ENCODE measurements around the gene LMX1B.
A peak's percentile ranks its signal among the peaks of the same experiment; 100 is the strongest.

The LMX1B gene

DNA sequence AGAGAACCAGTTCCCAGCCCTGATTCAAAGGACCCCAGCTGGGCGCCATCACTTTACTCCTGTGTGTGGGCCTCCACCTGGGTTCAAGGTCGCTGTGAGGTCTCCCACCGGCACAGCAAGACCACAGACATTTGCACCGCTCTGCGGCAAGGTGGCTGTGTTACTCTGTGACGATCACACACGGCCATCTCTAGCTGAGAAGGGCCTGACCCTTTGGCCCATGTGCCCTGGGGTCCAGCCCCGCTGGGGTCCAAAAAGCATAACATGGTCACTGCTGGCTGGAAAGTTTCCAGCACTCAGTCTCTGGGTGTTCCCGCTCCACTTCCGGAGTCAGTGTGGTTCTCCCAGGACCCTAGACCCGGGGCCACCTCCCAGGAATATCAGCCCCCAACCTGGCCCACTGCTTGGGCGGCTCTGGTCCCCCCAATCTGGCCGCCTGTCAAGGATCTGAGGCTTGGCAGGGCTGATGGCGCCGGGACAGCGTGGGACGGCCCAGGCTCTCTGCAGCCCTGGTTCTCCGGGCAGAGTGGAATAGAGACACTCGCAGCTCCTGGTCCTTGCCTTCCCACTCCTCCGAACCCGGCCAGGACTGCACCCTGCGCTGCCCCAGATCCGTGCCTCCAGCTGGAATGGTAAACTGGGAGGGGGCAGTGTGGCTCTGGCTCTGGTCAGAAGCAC is 3.9 kb upstream of the LMX1B start:
- Mint-ChIP-seq H3K4me3 (no peak overlapping the region), H3K27me3 (peaks cover 22% of the 10 kb centered on the region), H3K36me3 (no peaks in the 10 kb centered on the region), H3K27ac (no peak overlapping the region), H3K9me3 (no peaks in the 10 kb centered on the region), H3K4me1 (peaks cover 22% of the 10 kb centered on the region)
- DNase-seq (ENCODE audit: low spot score in 2 of 2), result no peak
- ATAC-seq (ENCODE audit: low read depth), result no peak

- peak overlapping the region; percentile 40 for H3K27ac Mint-ChIP-seq
- H3K27me3 Mint-ChIP-seq, result peaks cover 21% of the 10 kb centered on the region
- no peak for ATAC-seq (ENCODE audit: low read depth)
- peaks cover 22% of the 10 kb centered on the region for H3K4me1 Mint-ChIP-seq
- H3K9me3 Mint-ChIP-seq, result no peaks in the 10 kb centered on the region
- no peak for DNase-seq (ENCODE audit: low spot score in 2 of 2)
- peak overlapping the region; percentile 65 for H3K4me3 Mint-ChIP-seq
- no peaks in the 10 kb centered on the region for H3K36me3 Mint-ChIP-seq
Measured at GRCh38 chr9:126611193-126611591, 2.5 kb upstream of the LMX1B start.

DNA sequence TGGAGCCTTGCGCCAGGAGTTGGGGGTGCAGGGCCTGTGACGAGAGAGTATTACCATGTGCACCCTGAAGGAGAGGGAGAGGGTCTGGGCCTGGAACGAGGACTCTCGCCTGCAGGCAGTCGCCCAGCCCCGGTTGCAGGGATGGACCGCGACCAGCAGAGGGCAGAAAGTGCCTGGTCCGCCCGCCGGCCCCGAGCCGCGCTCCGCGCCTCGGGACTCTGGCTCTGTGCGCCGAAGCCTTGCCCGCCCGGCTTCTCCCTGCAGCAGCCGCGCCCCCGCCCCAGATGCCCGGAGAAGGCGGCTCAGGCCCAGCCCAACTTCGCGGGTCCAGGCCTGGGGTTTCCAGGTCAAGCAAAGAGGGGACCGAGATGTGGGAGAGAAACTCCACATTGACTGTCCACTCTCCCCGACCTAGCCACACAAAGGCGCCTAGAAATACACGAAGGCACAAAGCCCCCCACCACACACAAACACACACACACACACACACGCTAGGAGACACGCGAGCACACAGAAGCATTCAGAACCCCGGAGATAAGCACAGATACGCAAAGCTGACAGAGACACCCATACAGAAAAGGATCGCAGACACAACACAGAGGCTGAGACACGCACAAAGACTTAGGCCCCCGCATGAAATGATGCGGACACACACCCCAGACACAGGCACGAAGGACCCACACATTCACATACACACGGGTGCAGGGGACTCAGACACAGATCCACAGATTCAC is 2.0 kb upstream of the LMX1B start:
- DNase-seq (ENCODE audit: low spot score in 2 of 2) (peak; percentile 74 to 84), ATAC-seq (ENCODE audit: low read depth) (peak; percentile 66)
- Mint-ChIP-seq H3K4me3 (peak overlapping the region; percentile 77), H3K36me3 (no peaks in the 10 kb centered on the region), H3K27me3 (peaks cover 21% of the 10 kb centered on the region), H3K9me3 (no peaks in the 10 kb centered on the region), H3K4me1 (peaks cover 22% of the 10 kb centered on the region), H3K27ac (peak overlapping the region; percentile 65)

GRCh38 chr9:126612326-126612812 is 1.4 kb upstream of the LMX1B start:
- ATAC-seq (ENCODE audit: low read depth) (peak; percentile 16), DNase-seq (ENCODE audit: low spot score in 2 of 2) (no peak)
- Mint-ChIP-seq H3K36me3 (no peaks in the 10 kb centered on the region), H3K4me1 (peaks cover 22% of the 10 kb centered on the region), H3K4me3 (peak overlapping the region; percentile 77), H3K27me3 (peaks cover 23% of the 10 kb centered on the region), H3K9me3 (no peaks in the 10 kb centered on the region), H3K27ac (peak overlapping the region; percentile 65)

GRCh38 chr9:126612813-126613641 is 701 bp upstream of the LMX1B start:
- Mint-ChIP-seq H3K9me3 (no peaks in the 10 kb centered on the region), H3K36me3 (no peaks in the 10 kb centered on the region), H3K4me3 (peak overlapping the region; percentile 77), H3K27ac (no peak overlapping the region), H3K27me3 (peaks cover 22% of the 10 kb centered on the region), H3K4me1 (peaks cover 22% of the 10 kb centered on the region)
- no peak for ATAC-seq (ENCODE audit: low read depth)
- no peak for DNase-seq (ENCODE audit: low spot score in 2 of 2)

- peak overlapping the region; percentile 72 for H3K27ac Mint-ChIP-seq
- no peak overlapping the region for H3K4me3 Mint-ChIP-seq
- peaks cover 22% of the 10 kb centered on the region for H3K4me1 Mint-ChIP-seq
- H3K9me3 Mint-ChIP-seq, result no peaks in the 10 kb centered on the region
- no peaks in the 10 kb centered on the region for H3K36me3 Mint-ChIP-seq
- peaks cover 22% of the 10 kb centered on the region for H3K27me3 Mint-ChIP-seq
- ATAC-seq (ENCODE audit: low read depth) (no peak), DNase-seq (ENCODE audit: low spot score in 2 of 2) (no peak)
Measured at GRCh38 chr9:126614088-126614454, 343 bp downstream of the LMX1B start.

GRCh38 chr9:126614455-126615244 is 922 bp downstream of the LMX1B start:
- no peaks in the 10 kb centered on the region for H3K9me3 Mint-ChIP-seq
- H3K27ac Mint-ChIP-seq, result peak overlapping the region; percentile 72
- peak overlapping the region; percentile 73 for H3K4me3 Mint-ChIP-seq
- ATAC-seq (ENCODE audit: low read depth) (no peak), DNase-seq (ENCODE audit: low spot score in 2 of 2) (no peak)
- H3K36me3 Mint-ChIP-seq, result no peaks in the 10 kb centered on the region
- H3K27me3 Mint-ChIP-seq, result peaks cover 22% of the 10 kb centered on the region
- H3K4me1 Mint-ChIP-seq, result peaks cover 22% of the 10 kb centered on the region

GRCh38 chr9:126615245-126615790 is 1.6 kb downstream of the LMX1B start:
- ATAC-seq (ENCODE audit: low read depth), result no peak
- Mint-ChIP-seq H3K27ac (no peak overlapping the region), H3K4me1 (peaks cover 19% of the 10 kb centered on the region), H3K36me3 (no peaks in the 10 kb centered on the region), H3K4me3 (no peak overlapping the region), H3K9me3 (no peaks in the 10 kb centered on the region), H3K27me3 (peaks cover 18% of the 10 kb centered on the region)
- DNase-seq (ENCODE audit: low spot score in 2 of 2), result no peak

GRCh38 chr9:126615791-126616447 is 2.2 kb downstream of the LMX1B start:
- Mint-ChIP-seq H3K4me3 (no peak overlapping the region), H3K36me3 (no peaks in the 10 kb centered on the region), H3K27me3 (peaks cover 20% of the 10 kb centered on the region), H3K9me3 (no peaks in the 10 kb centered on the region), H3K4me1 (peaks cover 16% of the 10 kb centered on the region), H3K27ac (no peak overlapping the region)
- DNase-seq (ENCODE audit: low spot score in 2 of 2) (no peak), ATAC-seq (ENCODE audit: low read depth) (no peak)

- H3K4me3 Mint-ChIP-seq, result no peak overlapping the region
- H3K27ac Mint-ChIP-seq, result no peak overlapping the region
- no peak for DNase-seq (ENCODE audit: low spot score in 2 of 2)
- H3K36me3 Mint-ChIP-seq, result no peaks in the 10 kb centered on the region
- H3K4me1 Mint-ChIP-seq, result peaks cover 11% of the 10 kb centered on the region
- no peak for ATAC-seq (ENCODE audit: low read depth)
- no peaks in the 10 kb centered on the region for H3K9me3 Mint-ChIP-seq
- peaks cover 20% of the 10 kb centered on the region for H3K27me3 Mint-ChIP-seq
Measured at GRCh38 chr9:126616521-126616976, 2.8 kb downstream of the LMX1B start.

GRCh38 chr9:126617003-126617822 is 3.5 kb downstream of the LMX1B start:
- Mint-ChIP-seq H3K4me3 (no peak overlapping the region), H3K9me3 (no peaks in the 10 kb centered on the region), H3K27me3 (peaks cover 23% of the 10 kb centered on the region), H3K4me1 (peaks cover 7% of the 10 kb centered on the region), H3K27ac (no peak overlapping the region), H3K36me3 (no peaks in the 10 kb centered on the region)
- DNase-seq (ENCODE audit: low spot score in 2 of 2), result no peak
- no peak for ATAC-seq (ENCODE audit: low read depth)

GRCh38 chr9:126617823-126618165 is 4.1 kb downstream of the LMX1B start:
- no peak for ATAC-seq (ENCODE audit: low read depth)
- no peaks in the 10 kb centered on the region for H3K36me3 Mint-ChIP-seq
- no peak overlapping the region for H3K4me3 Mint-ChIP-seq
- peaks cover 7% of the 10 kb centered on the region for H3K4me1 Mint-ChIP-seq
- H3K9me3 Mint-ChIP-seq, result no peaks in the 10 kb centered on the region
- no peak overlapping the region for H3K27ac Mint-ChIP-seq
- peaks cover 23% of the 10 kb centered on the region for H3K27me3 Mint-ChIP-seq
- no peak for DNase-seq (ENCODE audit: low spot score in 2 of 2)

Data from memory B cell (primary cell).